Trophoblast cell (in vitro differentiated cells and primary cell): Measurements from ENCODE around the gene TSKU.

Experiments
- DNase-seq, 2 donors: peaks; one replicate each; pipeline ENCODE4 v3.0.0-alpha.2; 2016
- H2AFZ ChIP-seq: 2 replicates; pipeline ENCODE4 v1.6.1; 2013; ENCODE audit warnings: low read length, moderate library complexity, mild to moderate bottlenecking; ENCODE audit not compliant: insufficient read depth, poor library complexity
- H2AK5ac ChIP-seq: 2 replicates; pipeline ENCODE4 v1.6.1; 2013; ENCODE audit warnings: mild to moderate bottlenecking, low read length
- H2BK120ac ChIP-seq: 2 replicates; pipeline ENCODE4 v1.6.1; 2013; ENCODE audit warnings: low read length, mild to moderate bottlenecking, moderate library complexity; ENCODE audit not compliant: insufficient read depth, poor library complexity
- H2BK12ac ChIP-seq: 2 replicates; pipeline ENCODE4 v1.6.1; 2013; ENCODE audit warnings: mild to moderate bottlenecking, low read length, moderate library complexity
- H2BK5ac ChIP-seq: 2 replicates; pipeline ENCODE4 v1.6.1; 2013; ENCODE audit warnings: low read length, low read depth, moderate library complexity, mild to moderate bottlenecking; ENCODE audit not compliant: poor library complexity
- H3K14ac ChIP-seq: 2 replicates; pipeline ENCODE4 v1.6.1; 2013; ENCODE audit warnings: mild to moderate bottlenecking, low read length
- H3K18ac ChIP-seq: 2 replicates; pipeline ENCODE4 v1.6.1; 2013; ENCODE audit warnings: mild to moderate bottlenecking, low read length
- H3K23ac ChIP-seq: 2 replicates; pipeline ENCODE4 v1.6.1; 2013; ENCODE audit warnings: low read length
- H3K27ac ChIP-seq: 2 replicates; pipeline ENCODE4 v1.5.1; 2013; ENCODE audit warnings: low read depth, mild to moderate bottlenecking, inconsistent platforms, low read length, moderate library complexity
- H3K27me3 ChIP-seq: 2 replicates; pipeline ENCODE4 v1.6.1; 2013; ENCODE audit warnings: inconsistent platforms, mild to moderate bottlenecking, low read length, moderate library complexity; ENCODE audit not compliant: insufficient read depth
- H3K36me3 ChIP-seq, 2 experiments: 1 replicate in 1 of 2; 2 replicates in 1 of 2; pipeline ENCODE4 v1.6.1; 2013; ENCODE audit warnings: low read length in 2 of 2, mild to moderate bottlenecking in 2 of 2, moderate library complexity in 1 of 2; ENCODE audit not compliant: insufficient read depth in 2 of 2, control insufficient read depth in 1 of 2
- H3K4ac ChIP-seq: 2 replicates; pipeline ENCODE4 v1.6.1; 2013; ENCODE audit warnings: low read depth, mild to moderate bottlenecking, low read length, moderate library complexity
- H3K4me1 ChIP-seq, 2 experiments: 1 replicate in 1 of 2; 2 replicates in 1 of 2; pipeline ENCODE4 v1.6.1; 2013; ENCODE audit warnings: low read length in 2 of 2, mild to moderate bottlenecking in 2 of 2, moderate library complexity in 1 of 2; ENCODE audit not compliant: insufficient read depth in 2 of 2, control insufficient read depth in 1 of 2
- H3K4me2 ChIP-seq: 2 replicates; pipeline ENCODE4 v1.6.1; 2013; ENCODE audit warnings: inconsistent platforms, mild to moderate bottlenecking, low read length, moderate library complexity
- H3K4me3 ChIP-seq: 2 replicates; pipeline ENCODE4 v1.5.1; 2013; ENCODE audit warnings: mild to moderate bottlenecking, low read depth, low read length, inconsistent platforms
- H3K79me1 ChIP-seq: one replicate; pipeline ENCODE4 v1.6.1; 2013; ENCODE audit warnings: low read length
- H3K79me2 ChIP-seq: 2 replicates; pipeline ENCODE4 v1.6.1; 2013; ENCODE audit warnings: low read length, mild to moderate bottlenecking; ENCODE audit not compliant: control insufficient read depth, insufficient read depth, poor library complexity
- H3K9ac ChIP-seq: 2 replicates; pipeline ENCODE4 v1.6.1; 2013; ENCODE audit warnings: mild to moderate bottlenecking, low read length
- H3K9me3 ChIP-seq: 2 replicates; pipeline ENCODE4 v1.6.1; 2013; ENCODE audit warnings: low read depth, mild to moderate bottlenecking, control low read depth, inconsistent platforms, low read length; ENCODE audit not compliant: insufficient read depth
- H4K12ac ChIP-seq: 2 replicates; pipeline ENCODE4 v1.6.1; 2013; ENCODE audit warnings: low read depth, mild to moderate bottlenecking, low read length, moderate library complexity
- H4K8ac ChIP-seq: 2 replicates; pipeline ENCODE4 v1.6.1; 2013; ENCODE audit warnings: low read depth, mild to moderate bottlenecking, low read length, moderate library complexity
- H4K91ac ChIP-seq: one replicate; pipeline ENCODE4 v1.6.1; 2013; ENCODE audit warnings: low read depth, mild to moderate bottlenecking, low read length, moderate library complexity
- WGBS: extraction: QIAGEN DNeasy Blood & Tissue Kit; methylation state at CpG from one replicate; pipeline ENCODE4 v1.1.7; 2013; ENCODE audit warnings: missing lambda C conversion rate; ENCODE audit not compliant: insufficient read length, insufficient coverage; ENCODE audit errors: extremely low coverage; 5-methylcytosine and 5-hydroxymethylcytosine counted together

The TSKU gene

GRCh38 chr11:76795290-76795935, 12.3 kb downstream of the TSKU start:
- no peak overlapping the region for H2BK120ac ChIP-seq
- no peak overlapping the region for H3K14ac ChIP-seq
- no peak overlapping the region for H3K23ac ChIP-seq
- no peaks in the 10 kb centered on the region for H3K79me1 ChIP-seq
- DNase-seq = no peak
- no peak overlapping the region for H2AFZ ChIP-seq
- H3K79me2 ChIP-seq = peaks cover 9% of the 10 kb centered on the region
- no peak overlapping the region for H3K4me2 ChIP-seq
- H3K27me3 ChIP-seq = no peaks in the 10 kb centered on the region
- peaks cover 22 to 32% of the 10 kb centered on the region in 2 experiments for H3K36me3 ChIP-seq
- H3K4me3 ChIP-seq = no peak overlapping the region
- no peak overlapping the region for H2AK5ac ChIP-seq
- no CpG with 5 or more reads among the region's 21 CpGs for WGBS
- peaks cover 6 to 14% of the 10 kb centered on the region in 2 experiments for H3K4me1 ChIP-seq
- peaks cover 6% of the 10 kb centered on the region for H3K9me3 ChIP-seq
- H3K9ac ChIP-seq = no peak overlapping the region
- no peak overlapping the region for H3K4ac ChIP-seq
- H3K18ac ChIP-seq = no peak overlapping the region
- H4K91ac ChIP-seq = no peak overlapping the region
- no peak overlapping the region for H2BK12ac ChIP-seq
- H2BK5ac ChIP-seq = no peak overlapping the region
- H4K8ac ChIP-seq = no peak overlapping the region
- no peak overlapping the region for H4K12ac ChIP-seq
- H3K27ac ChIP-seq = no peak overlapping the region

DNA sequence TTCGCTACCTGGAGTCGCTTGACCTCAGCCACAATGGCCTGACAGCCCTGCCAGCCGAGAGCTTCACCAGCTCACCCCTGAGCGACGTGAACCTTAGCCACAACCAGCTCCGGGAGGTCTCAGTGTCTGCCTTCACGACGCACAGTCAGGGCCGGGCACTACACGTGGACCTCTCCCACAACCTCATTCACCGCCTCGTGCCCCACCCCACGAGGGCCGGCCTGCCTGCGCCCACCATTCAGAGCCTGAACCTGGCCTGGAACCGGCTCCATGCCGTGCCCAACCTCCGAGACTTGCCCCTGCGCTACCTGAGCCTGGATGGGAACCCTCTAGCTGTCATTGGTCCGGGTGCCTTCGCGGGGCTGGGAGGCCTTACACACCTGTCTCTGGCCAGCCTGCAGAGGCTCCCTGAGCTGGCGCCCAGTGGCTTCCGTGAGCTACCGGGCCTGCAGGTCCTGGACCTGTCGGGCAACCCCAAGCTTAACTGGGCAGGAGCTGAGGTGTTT, 12.8 kb downstream of the TSKU start:
- no peak overlapping the region for H3K4me3 ChIP-seq
- no peak overlapping the region for H2BK5ac ChIP-seq
- no peak overlapping the region for H4K8ac ChIP-seq
- H3K14ac ChIP-seq = no peak overlapping the region
- H3K23ac ChIP-seq = no peak overlapping the region
- no peak overlapping the region for H3K9ac ChIP-seq
- H2AFZ ChIP-seq = no peak overlapping the region
- H3K18ac ChIP-seq = no peak overlapping the region
- H4K12ac ChIP-seq = no peak overlapping the region
- WGBS = no CpG with 5 or more reads among the region's 26 CpGs
- no peak overlapping the region for H2BK12ac ChIP-seq
- peaks cover 6% of the 10 kb centered on the region for H3K9me3 ChIP-seq
- H3K36me3 ChIP-seq = peaks cover 22 to 32% of the 10 kb centered on the region in 2 experiments
- H3K27me3 ChIP-seq = no peaks in the 10 kb centered on the region
- H3K79me2 ChIP-seq = peaks cover 9% of the 10 kb centered on the region
- no peak overlapping the region for H2AK5ac ChIP-seq
- no peak overlapping the region for H3K4me2 ChIP-seq
- no peak overlapping the region for H4K91ac ChIP-seq
- H3K27ac ChIP-seq = no peak overlapping the region
- H3K4ac ChIP-seq = no peak overlapping the region
- H2BK120ac ChIP-seq = no peak overlapping the region
- no peaks in the 10 kb centered on the region for H3K79me1 ChIP-seq
- H3K4me1 ChIP-seq = peaks cover 6 to 14% of the 10 kb centered on the region in 2 experiments
- no peak for DNase-seq

DNA sequence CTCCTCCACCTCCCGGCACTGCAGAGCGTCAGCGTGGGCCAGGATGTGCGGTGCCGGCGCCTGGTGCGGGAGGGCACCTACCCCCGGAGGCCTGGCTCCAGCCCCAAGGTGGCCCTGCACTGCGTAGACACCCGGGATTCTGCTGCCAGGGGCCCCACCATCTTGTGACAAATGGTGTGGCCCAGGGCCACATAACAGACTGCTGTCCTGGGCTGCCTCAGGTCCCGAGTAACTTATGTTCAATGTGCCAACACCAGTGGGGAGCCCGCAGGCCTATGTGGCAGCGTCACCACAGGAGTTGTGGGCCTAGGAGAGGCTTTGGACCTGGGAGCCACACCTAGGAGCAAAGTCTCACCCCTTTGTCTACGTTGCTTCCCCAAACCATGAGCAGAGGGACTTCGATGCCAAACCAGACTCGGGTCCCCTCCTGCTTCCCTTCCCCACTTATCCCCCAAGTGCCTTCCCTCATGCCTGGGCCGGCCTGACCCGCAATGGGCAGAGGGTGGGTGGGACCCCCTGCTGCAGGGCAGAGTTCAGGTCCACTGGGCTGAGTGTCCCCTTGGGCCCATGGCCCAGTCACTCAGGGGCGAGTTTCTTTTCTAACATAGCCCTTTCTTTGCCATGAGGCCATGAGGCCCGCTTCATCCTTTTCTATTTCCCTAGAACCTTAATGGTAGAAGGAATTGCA, 13.5 kb downstream of the TSKU start:
- no peak overlapping the region for H2BK120ac ChIP-seq
- no peak overlapping the region for H3K9ac ChIP-seq
- no peak for DNase-seq

DNA sequence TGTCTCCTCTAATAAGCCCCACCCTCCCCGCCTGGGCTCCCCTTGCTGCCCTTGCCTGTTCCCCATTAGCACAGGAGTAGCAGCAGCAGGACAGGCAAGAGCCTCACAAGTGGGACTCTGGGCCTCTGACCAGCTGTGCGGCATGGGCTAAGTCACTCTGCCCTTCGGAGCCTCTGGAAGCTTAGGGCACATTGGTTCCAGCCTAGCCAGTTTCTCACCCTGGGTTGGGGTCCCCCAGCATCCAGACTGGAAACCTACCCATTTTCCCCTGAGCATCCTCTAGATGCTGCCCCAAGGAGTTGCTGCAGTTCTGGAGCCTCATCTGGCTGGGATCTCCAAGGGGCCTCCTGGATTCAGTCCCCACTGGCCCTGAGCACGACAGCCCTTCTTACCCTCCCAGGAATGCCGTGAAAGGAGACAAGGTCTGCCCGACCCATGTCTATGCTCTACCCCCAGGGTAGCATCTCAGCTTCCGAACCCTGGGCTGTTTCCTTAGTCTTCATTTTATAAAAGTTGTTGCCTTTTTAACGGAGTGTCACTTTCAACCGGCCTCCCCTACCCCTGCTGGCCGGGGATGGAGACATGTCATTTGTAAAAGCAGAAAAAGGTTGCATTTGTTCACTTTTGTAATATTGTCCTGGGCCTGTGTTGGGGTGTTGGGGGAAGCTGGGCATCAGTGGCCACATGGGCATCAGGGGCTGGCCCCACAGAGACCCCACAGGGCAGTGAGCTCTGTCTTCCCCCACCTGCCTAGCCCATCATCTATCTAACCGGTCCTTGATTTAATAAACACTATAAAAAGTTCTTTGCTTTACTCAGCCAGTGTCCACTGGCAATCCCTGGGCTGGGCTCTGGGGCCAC, 14.4 kb downstream of the TSKU start:
- Histone ChIP-seq H3K36me3 (peaks cover 22 to 29% of the 10 kb centered on the region in 2 experiments), H3K79me2 (peaks cover 7% of the 10 kb centered on the region), H2BK5ac (no peak overlapping the region), H4K91ac (no peak overlapping the region), H3K27me3 (no peaks in the 10 kb centered on the region), H3K9me3 (peaks cover 2% of the 10 kb centered on the region), H3K9ac (no peak overlapping the region), H3K4me3 (no peak overlapping the region), H3K14ac (no peak overlapping the region), H3K4me2 (no peak overlapping the region), H2AK5ac (no peak overlapping the region), H2BK12ac (no peak overlapping the region), H2AFZ (no peak overlapping the region), H2BK120ac (no peak overlapping the region), H3K18ac (no peak overlapping the region), H4K8ac (no peak overlapping the region), H3K4ac (no peak overlapping the region), H4K12ac (no peak overlapping the region), H3K27ac (no peak overlapping the region), H3K79me1 (no peaks in the 10 kb centered on the region), H3K4me1 (peaks cover 6 to 14% of the 10 kb centered on the region in 2 experiments), H3K23ac (no peak overlapping the region)
- WGBS = no CpG with 5 or more reads among the region's 11 CpGs
- no peak for DNase-seq

More for the DNA sequence above, 13.5 kb downstream of the TSKU start:
- Histone ChIP-seq H3K79me1 (no peaks in the 10 kb centered on the region), H2AK5ac (no peak overlapping the region), H3K23ac (no peak overlapping the region), H3K4me1 (peaks cover 6 to 14% of the 10 kb centered on the region in 2 experiments), H2BK5ac (no peak overlapping the region), H3K18ac (no peak overlapping the region), H2AFZ (no peak overlapping the region), H2BK12ac (no peak overlapping the region), H3K27me3 (no peaks in the 10 kb centered on the region), H3K4me3 (no peak overlapping the region), H3K14ac (no peak overlapping the region), H3K4ac (no peak overlapping the region), H3K9me3 (peaks cover 4% of the 10 kb centered on the region), H3K4me2 (no peak overlapping the region), H3K79me2 (peaks cover 7% of the 10 kb centered on the region), H4K91ac (no peak overlapping the region), H4K8ac (no peak overlapping the region), H3K36me3 (peaks cover 22 to 29% of the 10 kb centered on the region in 2 experiments), H4K12ac (no peak overlapping the region), H3K27ac (no peak overlapping the region)
- WGBS = no CpG with 5 or more reads among the region's 20 CpGs
